Gastroesophageal sphincter (tissue), 3 donors: ENCODE measurements around the gene REST.

Experiments used
- EP300 ChIP-seq: sonication (generic); formaldehyde crosslinking; IDR thresholded peaks from one replicate; pipeline ENCODE4 v1.6.1; 2017; ENCODE audit warnings: antibody characterized with exemption, mild to moderate bottlenecking
- POLR2A ChIP-seq, 2 donors: fragments of 450-650 bp; IDR thresholded peaks; one replicate each; pipeline ENCODE4 v1.6.1; 2017; ENCODE audit warnings: antibody characterized with exemption in 2 of 2, mild to moderate bottlenecking in 2 of 2, moderate library complexity in 1 of 2
- POLR2AphosphoS5 ChIP-seq: sonication (generic); formaldehyde crosslinking; IDR thresholded peaks from one replicate; pipeline ENCODE4 v1.6.1; 2017; ENCODE audit warnings: antibody characterized with exemption
- TF ChIP-seq, protein P1 (sequence below), 4 experiments: fragments of 200-600 bp in 2 of 4; fragments of 450-650 bp in 2 of 4; sonication (generic) in 1 of 4; IDR thresholded peaks; one replicate each; pipeline ENCODE4 v1.5.1; 2017 to 2019; ENCODE audit warnings: antibody characterized with exemption in 4 of 4, mild to moderate bottlenecking in 2 of 4, moderate library complexity in 2 of 4

DNA sequence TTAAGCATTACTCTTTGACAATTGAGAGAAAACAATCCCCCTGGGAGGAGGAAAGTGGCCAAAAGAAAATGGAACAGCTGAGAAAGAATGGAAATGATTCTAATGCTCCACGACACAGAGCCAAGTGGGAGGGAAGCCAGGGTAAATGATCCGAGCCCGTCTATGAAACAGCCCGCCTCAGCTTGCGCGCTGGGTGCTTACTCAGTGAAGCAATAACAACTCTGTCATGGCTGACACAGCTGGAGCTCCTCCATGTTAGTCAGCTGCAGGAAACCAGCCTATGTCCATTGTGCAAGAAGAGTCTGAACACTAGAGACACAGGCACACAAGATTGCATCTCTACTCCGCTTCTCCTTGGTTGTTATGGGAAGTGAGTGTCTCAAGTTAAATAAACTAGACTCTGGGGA is 50.4 kb downstream of the REST start:
- TF ChIP-seq, protein P1, sequence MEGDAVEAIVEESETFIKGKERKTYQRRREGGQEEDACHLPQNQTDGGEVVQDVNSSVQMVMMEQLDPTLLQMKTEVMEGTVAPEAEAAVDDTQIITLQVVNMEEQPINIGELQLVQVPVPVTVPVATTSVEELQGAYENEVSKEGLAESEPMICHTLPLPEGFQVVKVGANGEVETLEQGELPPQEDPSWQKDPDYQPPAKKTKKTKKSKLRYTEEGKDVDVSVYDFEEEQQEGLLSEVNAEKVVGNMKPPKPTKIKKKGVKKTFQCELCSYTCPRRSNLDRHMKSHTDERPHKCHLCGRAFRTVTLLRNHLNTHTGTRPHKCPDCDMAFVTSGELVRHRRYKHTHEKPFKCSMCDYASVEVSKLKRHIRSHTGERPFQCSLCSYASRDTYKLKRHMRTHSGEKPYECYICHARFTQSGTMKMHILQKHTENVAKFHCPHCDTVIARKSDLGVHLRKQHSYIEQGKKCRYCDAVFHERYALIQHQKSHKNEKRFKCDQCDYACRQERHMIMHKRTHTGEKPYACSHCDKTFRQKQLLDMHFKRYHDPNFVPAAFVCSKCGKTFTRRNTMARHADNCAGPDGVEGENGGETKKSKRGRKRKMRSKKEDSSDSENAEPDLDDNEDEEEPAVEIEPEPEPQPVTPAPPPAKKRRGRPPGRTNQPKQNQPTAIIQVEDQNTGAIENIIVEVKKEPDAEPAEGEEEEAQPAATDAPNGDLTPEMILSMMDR (IDR thresholded peaks at IDR 0.05): no peak
- peak; percentile 70 for TF ChIP-seq POLR2AphosphoS5
- TF ChIP-seq POLR2A (IDR thresholded peaks at IDR 0.05): no peak
- TF ChIP-seq EP300: no peak
